Stomach (tissue), 4 donors: Measurements from ENCODE around the gene ULK1.

Experiments
- CTCF ChIP-seq, 7 experiments: fragments of 450-650 bp in 4 of 7; fragments of 200-600 bp in 3 of 7; sonication (generic) in 3 of 7; IDR thresholded peaks; one replicate each; pipeline ENCODE4 v1.5.1; 2016 to 2019; ENCODE audit warnings: antibody characterized with exemption in 7 of 7, control low read depth in 2 of 7, mild to moderate bottlenecking in 1 of 7
- EP300 ChIP-seq: sonication (generic); formaldehyde crosslinking; IDR thresholded peaks from one replicate; pipeline ENCODE4 v1.6.1; 2017; ENCODE audit warnings: antibody characterized with exemption
- POLR2A ChIP-seq, 4 donors: fragments of 450-650 bp; IDR thresholded peaks; one replicate each; pipeline ENCODE4 v1.6.1; 2016; ENCODE audit warnings: antibody characterized with exemption in 4 of 4, control low read depth in 2 of 4, mild to moderate bottlenecking in 1 of 4, moderate library complexity in 1 of 4

GRCh38 chr12:131869871-131870418 is 24.5 kb upstream of the ULK1 start:
- TF ChIP-seq CTCF (IDR thresholded peaks at IDR 0.05) = no peak
- TF ChIP-seq POLR2A (IDR thresholded peaks at IDR 0.05) = no peak
- TF ChIP-seq EP300 = no peak
